HUES64 (cell line): ENCODE data around the gene PRKG2.

ENCODE experiments used
- H3K27ac ChIP-seq: 2 replicates; pipeline ENCODE4 v1.7.0; 2013; ENCODE audit warnings: low read depth, low read length, inconsistent platforms
- H3K27me3 ChIP-seq: 2 replicates; pipeline ENCODE4 v1.6.1; 2013; ENCODE audit warnings: mild to moderate bottlenecking, low read length; ENCODE audit not compliant: insufficient read depth
- H3K36me3 ChIP-seq: 2 replicates; pipeline ENCODE4 v1.6.1; 2013; ENCODE audit warnings: mild to moderate bottlenecking, low read length; ENCODE audit not compliant: insufficient read depth
- H3K4me1 ChIP-seq: 2 replicates; pipeline ENCODE4 v1.6.1; 2013; ENCODE audit warnings: mild to moderate bottlenecking, low read length, moderate library complexity; ENCODE audit not compliant: insufficient read depth
- H3K4me3 ChIP-seq: 2 replicates; pipeline ENCODE4 v1.5.1; 2013; ENCODE audit warnings: mild to moderate bottlenecking, low read length, moderate library complexity
- H3K9ac ChIP-seq: 2 replicates; pipeline ENCODE4 v1.6.1; 2013; ENCODE audit warnings: mild to moderate bottlenecking, low read depth, low read length
- H3K9me3 ChIP-seq: 2 replicates; pipeline ENCODE4 v1.6.1; 2013; ENCODE audit warnings: low read depth, low read length; ENCODE audit not compliant: insufficient read depth
- WGBS: fragments of 150-250, 120-280 bp; methylation state at CpG from one replicate; pipeline ENCODE4 v1.1.7; 2013; ENCODE audit warnings: missing lambda C conversion rate; 5-methylcytosine and 5-hydroxymethylcytosine counted together

The PRKG2 gene

DNA sequence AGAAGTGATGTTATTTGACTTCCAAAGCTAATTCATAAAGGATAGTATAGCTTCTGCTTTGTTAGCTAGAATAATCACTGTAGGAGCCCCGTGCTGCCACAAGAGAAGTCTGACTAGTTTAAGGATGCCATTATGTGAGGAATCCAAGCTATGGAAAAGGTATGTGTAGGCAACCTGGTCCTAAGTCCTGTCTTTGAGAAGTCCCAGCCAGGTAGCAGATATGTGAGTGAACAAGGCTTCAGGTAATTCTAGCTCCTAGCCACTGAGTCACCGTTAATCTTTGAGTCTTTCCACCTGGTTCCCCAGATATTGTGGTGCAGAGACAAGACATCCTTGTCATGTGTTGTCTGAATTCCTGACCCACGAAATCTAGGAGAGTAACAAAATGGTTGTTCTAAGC, 129.0 kb downstream of the PRKG2 start:
- Histone ChIP-seq H3K4me1 (no peaks in the 10 kb centered on the region), H3K27ac (no peak overlapping the region), H3K9me3 (0 out of 2 replicates have a peak, but pooled peaks cover 3% of the 10 kb centered on the region), H3K4me3 (no peak overlapping the region), H3K9ac (no peak overlapping the region), H3K27me3 (no peaks in the 10 kb centered on the region), H3K36me3 (no peaks in the 10 kb centered on the region)
- WGBS: 87% methylated on average over 3 of the region's 3 CpGs

DNA sequence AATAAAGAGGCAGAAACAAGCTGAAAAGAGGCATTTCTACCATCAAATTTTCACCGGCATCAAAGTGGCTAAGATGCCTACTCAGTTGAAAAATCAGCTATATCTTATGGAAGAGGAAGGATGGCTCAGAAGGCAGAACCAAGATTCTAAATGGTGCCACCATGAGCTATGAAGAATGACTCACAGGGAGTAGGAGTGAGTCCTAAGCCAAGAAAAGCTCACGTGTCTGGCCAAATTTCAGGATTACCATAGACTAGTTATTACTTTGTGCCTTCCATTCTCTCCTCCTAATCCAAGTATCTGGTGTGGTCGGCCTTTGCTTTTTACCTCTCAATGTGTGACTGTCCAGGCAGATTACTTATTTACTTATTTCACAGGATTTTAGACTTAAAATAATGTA, 129.7 kb downstream of the PRKG2 start:
- Histone ChIP-seq H3K4me1 (no peaks in the 10 kb centered on the region), H3K9ac (no peak overlapping the region), H3K9me3 (0 out of 2 replicates have a peak, but pooled peaks cover 3% of the 10 kb centered on the region), H3K27ac (no peak overlapping the region), H3K27me3 (no peaks in the 10 kb centered on the region), H3K36me3 (no peaks in the 10 kb centered on the region), H3K4me3 (no peak overlapping the region)
- WGBS: 84% methylated on average over 3 of the region's 3 CpGs

DNA sequence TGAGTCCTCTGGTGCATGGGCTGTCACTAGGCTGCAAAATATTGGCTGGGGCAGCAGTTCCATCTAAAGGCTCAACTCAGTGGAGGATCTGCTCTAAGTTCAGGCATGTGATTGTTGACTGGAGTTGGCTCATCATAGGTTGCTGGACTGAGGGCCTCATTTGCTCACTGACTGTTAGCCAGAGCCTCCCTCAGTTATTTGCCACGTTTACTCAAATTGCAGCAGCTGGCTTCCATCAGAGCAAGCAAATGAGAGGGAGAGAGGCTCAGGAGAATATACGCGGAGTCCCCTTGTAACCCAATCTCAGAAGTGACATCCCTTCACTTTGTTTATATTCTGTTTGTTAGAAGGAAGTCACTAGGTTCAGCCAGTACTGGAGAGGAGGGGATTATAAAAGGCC, 130.4 kb downstream of the PRKG2 start:
- Histone ChIP-seq H3K9ac (no peak overlapping the region), H3K36me3 (no peaks in the 10 kb centered on the region), H3K4me1 (no peaks in the 10 kb centered on the region), H3K9me3 (peaks cover 9% of the 10 kb centered on the region; the same call in 1 of the 2 replicates), H3K4me3 (no peak overlapping the region), H3K27me3 (no peaks in the 10 kb centered on the region), H3K27ac (no peak overlapping the region)
- whole genome bisulfite sequencing: 83% methylated on average over 3 of the region's 3 CpGs

DNA sequence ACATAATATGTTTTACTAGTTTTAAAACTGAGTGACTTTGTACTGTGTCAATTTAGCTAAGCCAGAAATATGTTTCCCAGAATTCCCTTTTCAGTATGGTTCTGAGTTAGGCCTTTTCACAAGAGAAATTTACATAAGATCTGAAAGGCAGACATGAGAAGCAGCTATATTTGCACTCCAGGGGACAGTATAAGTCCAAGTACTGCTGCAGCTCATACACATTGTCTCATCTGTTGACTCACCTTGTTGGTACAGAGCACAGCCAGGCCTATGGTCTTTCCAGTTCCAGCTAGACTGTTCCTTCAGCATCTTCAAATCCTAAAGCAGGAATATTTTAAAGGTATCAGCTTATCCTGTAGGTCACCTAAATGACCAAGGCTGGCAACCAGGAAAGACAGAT, 131.0 kb downstream of the PRKG2 start:
- Histone ChIP-seq H3K27me3 (no peaks in the 10 kb centered on the region), H3K9me3 (peaks cover 9% of the 10 kb centered on the region; the same call in 1 of the 2 replicates), H3K9ac (no peak overlapping the region), H3K4me1 (no peaks in the 10 kb centered on the region), H3K36me3 (no peaks in the 10 kb centered on the region), H3K27ac (no peak overlapping the region), H3K4me3 (no peak overlapping the region)

DNA sequence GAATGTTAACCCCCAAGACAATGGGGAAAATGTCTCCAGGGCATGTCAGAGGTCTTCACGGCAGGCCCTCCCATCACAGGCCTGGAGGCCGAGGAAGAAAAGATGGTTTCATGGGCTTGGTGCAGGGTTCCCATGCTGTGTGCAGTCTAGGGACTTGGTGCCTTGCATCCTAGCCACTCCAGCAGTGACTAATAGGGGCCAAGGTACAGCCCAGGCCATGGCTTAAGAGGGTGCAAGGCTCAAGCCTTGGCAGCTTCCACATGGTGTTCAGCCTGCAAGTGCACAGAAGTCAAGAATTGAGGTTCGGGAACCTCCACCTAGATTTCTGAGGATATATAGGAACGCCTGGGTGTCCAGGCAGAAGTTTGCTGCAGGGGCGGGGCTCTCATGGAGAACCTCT, 133.9 kb downstream of the PRKG2 start:
- Histone ChIP-seq H3K4me3 (no peak overlapping the region), H3K27me3 (no peaks in the 10 kb centered on the region), H3K4me1 (no peaks in the 10 kb centered on the region), H3K36me3 (no peaks in the 10 kb centered on the region), H3K27ac (no peak overlapping the region), H3K9me3 (peaks cover 9% of the 10 kb centered on the region; the same call in 1 of the 2 replicates), H3K9ac (no peak overlapping the region)
- 90% methylated on average over 5 of the region's 5 CpGs for WGBS

DNA sequence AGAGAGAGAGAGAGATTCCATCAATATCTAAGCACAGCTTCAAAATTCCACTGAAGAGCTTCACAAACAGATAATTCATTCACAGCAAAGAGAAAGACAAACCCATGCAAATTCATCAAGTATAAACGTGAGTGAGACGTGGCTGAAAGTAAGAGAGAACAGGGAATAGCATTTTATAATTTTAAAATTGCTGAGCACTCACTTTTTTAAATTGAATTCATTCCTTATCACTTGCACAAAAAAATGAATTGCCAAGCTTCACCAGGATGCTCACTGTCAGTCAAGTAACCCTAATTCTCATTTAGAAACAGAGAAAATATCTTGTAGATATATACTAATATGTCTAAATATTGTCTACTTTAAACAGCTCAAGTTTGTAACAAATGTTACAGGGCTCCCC, 144.0 kb downstream of the PRKG2 start:
- Histone ChIP-seq H3K4me3 (no peak overlapping the region), H3K36me3 (no peaks in the 10 kb centered on the region), H3K27me3 (no peaks in the 10 kb centered on the region), H3K4me1 (no peaks in the 10 kb centered on the region), H3K9ac (no peak overlapping the region), H3K27ac (no peak overlapping the region), H3K9me3 (no peaks in the 10 kb centered on the region)
- WGBS: no CpG with 5 or more reads among the region's 2 CpGs

DNA sequence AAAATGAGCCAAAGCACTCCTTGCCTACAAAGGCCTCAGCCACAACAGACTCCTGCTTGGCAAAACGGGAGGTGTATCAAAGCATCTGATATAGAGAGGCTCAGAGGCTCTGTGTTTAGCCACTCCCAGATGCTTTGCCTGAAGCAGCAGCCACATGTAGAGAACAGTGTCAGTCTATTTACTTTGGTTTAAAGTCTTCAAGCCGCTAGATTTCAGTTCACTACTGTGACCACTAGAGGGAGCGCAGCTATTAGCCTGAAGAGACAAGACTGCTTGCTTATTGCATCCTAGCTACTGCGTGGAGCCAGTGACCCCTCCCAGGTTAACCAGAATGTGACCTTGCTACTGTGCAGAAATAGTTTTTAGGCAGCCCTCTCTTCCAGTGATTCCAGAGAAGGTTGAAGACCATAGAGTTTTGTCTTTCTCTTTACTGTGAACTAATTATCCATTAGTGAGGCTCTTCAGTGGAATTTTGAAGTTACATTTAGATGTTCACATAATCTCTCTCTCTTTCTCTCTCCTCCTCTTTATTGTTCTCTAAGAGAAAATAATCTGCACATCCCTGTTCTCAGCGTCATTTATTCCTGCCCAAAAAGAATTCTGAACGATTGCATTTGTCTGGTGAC, 145.2 kb downstream of the PRKG2 start:
- H3K9ac ChIP-seq: no peak overlapping the region
- no peak overlapping the region for H3K4me3 ChIP-seq
- 18% methylated on average over 6 of the region's 6 CpGs for WGBS
- no peak overlapping the region for H3K27ac ChIP-seq
- H3K27me3 ChIP-seq: no peaks in the 10 kb centered on the region
- H3K4me1 ChIP-seq: no peaks in the 10 kb centered on the region
- H3K36me3 ChIP-seq: no peaks in the 10 kb centered on the region
- H3K9me3 ChIP-seq: no peaks in the 10 kb centered on the region

DNA sequence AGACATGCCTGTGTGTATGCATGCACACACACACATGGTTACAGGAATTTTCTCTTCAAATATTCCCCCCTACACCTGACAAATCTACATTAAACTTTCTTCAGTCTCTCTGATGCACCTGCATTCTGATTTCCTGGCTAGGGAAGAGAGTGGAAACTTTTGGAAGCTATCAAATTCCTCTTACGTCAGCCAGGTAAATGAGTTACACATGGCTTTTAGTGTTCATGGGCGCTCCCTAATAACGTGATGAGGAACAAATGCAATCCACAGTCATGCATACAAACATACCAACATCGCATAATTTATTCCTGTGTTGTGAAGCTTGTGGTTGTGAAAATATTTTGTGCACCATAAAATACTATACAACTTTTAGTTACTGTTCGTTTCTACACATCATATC, 149.6 kb downstream of the PRKG2 start:
- no peak overlapping the region for H3K4me3 ChIP-seq
- H3K9ac ChIP-seq: no peak overlapping the region
- no peaks in the 10 kb centered on the region for H3K36me3 ChIP-seq
- no peaks in the 10 kb centered on the region for H3K9me3 ChIP-seq
- no peaks in the 10 kb centered on the region for H3K4me1 ChIP-seq
- H3K27ac ChIP-seq: no peak overlapping the region
- no peaks in the 10 kb centered on the region for H3K27me3 ChIP-seq
- 77% methylated on average over 3 of the region's 5 CpGs for WGBS

DNA sequence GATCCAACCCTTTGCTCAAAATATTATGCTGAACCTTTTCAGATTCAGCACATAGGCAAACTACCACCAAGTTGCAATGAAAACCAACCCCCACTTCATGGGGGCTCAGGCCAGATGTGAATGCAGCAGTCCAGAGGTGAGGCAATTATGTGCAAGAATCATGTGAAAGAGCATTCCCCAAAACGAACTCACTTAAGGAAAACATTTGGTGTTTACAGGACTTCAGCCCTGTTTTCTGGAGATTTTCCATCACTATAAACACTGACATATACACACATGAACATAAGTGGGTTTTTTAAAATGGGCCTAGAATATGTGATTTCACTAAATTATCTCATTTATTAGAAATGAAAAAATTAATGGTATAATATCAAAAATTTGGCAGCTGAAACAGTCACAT, 153.0 kb downstream of the PRKG2 start:
- Histone ChIP-seq H3K9me3 (no peaks in the 10 kb centered on the region), H3K27me3 (no peaks in the 10 kb centered on the region), H3K9ac (no peak overlapping the region), H3K27ac (no peak overlapping the region), H3K4me1 (no peaks in the 10 kb centered on the region), H3K36me3 (no peaks in the 10 kb centered on the region), H3K4me3 (no peak overlapping the region)
- WGBS: 88% methylated on average over 1 of the region's 1 CpG

DNA sequence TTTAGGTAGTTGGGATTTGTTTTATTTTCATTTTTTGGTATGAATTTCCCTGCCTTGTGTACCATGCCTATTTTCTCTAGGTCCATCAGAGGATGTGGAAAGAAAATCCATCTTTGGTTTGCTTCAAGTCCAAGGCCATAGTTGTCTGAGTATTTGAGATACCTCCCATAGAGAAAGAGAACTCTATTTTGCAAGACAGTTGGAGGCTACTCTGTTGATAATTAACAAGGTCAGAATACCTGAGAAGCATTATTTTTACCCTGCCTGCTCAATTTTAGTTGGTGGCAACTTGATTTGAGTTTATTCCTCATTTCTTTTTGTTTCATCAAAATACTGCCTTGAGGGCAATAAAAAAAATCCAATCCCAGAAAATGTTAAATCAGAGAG, 153.7 kb downstream of the PRKG2 start:
- no peak overlapping the region for H3K9ac ChIP-seq
- H3K27ac ChIP-seq: no peak overlapping the region
- H3K4me1 ChIP-seq: no peaks in the 10 kb centered on the region
- H3K36me3 ChIP-seq: no peaks in the 10 kb centered on the region
- no peaks in the 10 kb centered on the region for H3K9me3 ChIP-seq
- H3K4me3 ChIP-seq: no peak overlapping the region
- H3K27me3 ChIP-seq: no peaks in the 10 kb centered on the region

DNA sequence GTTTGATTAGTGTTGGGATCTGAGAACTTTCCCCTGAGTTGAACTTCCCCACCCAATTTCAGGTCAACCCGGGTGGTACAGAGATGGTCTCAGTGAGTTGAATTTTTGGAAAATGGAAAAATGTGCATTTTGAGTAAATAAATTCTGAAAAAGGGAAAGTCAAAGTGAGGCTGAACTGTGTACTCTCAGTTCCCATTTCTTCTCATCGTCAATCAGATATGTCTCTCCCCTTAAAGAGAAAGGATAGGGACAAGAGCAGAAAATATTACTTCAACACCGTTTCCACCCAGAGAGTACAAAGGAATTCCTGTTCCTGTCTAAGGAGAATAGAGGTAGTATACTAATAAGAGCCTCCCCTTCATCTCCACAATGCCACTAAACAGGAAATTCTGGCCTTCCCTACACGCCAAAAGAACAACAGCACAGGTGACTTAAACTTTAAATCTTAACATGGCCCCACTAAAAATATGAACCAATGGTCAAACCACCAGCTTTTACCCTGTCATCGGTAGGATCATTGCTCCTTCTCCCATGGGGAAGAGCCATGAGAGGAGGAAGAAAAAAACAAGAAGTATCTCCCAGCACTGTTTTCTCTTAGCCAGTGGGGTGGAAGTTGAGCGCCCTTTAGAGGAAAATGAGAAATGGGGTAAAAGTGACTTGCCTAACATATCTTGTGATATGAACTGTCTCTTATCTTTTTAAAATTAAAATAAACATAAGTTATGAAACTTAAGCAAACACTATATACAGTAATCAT, 154.3 kb downstream of the PRKG2 start:
- Histone ChIP-seq H3K36me3 (no peaks in the 10 kb centered on the region), H3K27ac (no peak overlapping the region), H3K4me3 (no peak overlapping the region), H3K4me1 (no peaks in the 10 kb centered on the region), H3K27me3 (no peaks in the 10 kb centered on the region), H3K9ac (no peak overlapping the region), H3K9me3 (no peaks in the 10 kb centered on the region)
- WGBS: 95% methylated on average over 4 of the region's 6 CpGs
